H1 (cell line): ENCODE measurements around the gene RASD1. TPM values are rescaled to one million over a fixed set of nuclear protein-coding genes. Genes with fewer than 3 reads are reported as not detected.

ENCODE experiments used
- CTCF ChIA-PET: fragments of 300-600 bp; sonication (Branson Sonifier 250); formaldehyde crosslinking; loops from one replicate; lab custom pipeline; 2021; ENCODE audit not compliant: partially characterized antibody; lab: Charles Lee
- POLR2A ChIA-PET: fragments of 300-600 bp; sonication (Branson Sonifier 250); formaldehyde crosslinking; loops from one replicate; lab custom pipeline; 2021; ENCODE audit warnings: inconsistent platforms; ENCODE audit not compliant: partially characterized antibody; lab: Charles Lee
- DNase-seq, 2 experiments: peaks; one replicate each; pipeline versions ENCODE4 v3.0.0 to v3.0.0-alpha.2; 2010 to 2022; ENCODE audit warnings: low spot score in 2 of 2, low read depth in 1 of 2, mixed read lengths in 1 of 2
- FAIRE-seq: peaks from 2 replicates; lab custom pipeline; 2011; peaks lifted over from hg19 to GRCh38; lab: Jason Lieb, UNC
- H2AFZ ChIP-seq: 2 replicates; pipeline ENCODE4 v1.8.1; 2012; ENCODE audit warnings: low read length, inconsistent platforms
- H2AK5ac ChIP-seq: 2 replicates; pipeline ENCODE4 v1.6.1; 2013; ENCODE audit warnings: low read depth, low read length
- H2BK120ac ChIP-seq: replicated peaks from 2 replicates; pipeline ENCODE3; 2013; ENCODE audit warnings: low read depth, low read length, inconsistent platforms
- H2BK12ac ChIP-seq: 2 replicates; pipeline ENCODE4 v1.6.1; 2013; ENCODE audit warnings: low read depth, low read length
- H2BK15ac ChIP-seq: 2 replicates; pipeline ENCODE4 v1.6.1; 2013; ENCODE audit warnings: low read length
- H2BK20ac ChIP-seq: 2 replicates; pipeline ENCODE4 v1.6.1; 2013; ENCODE audit warnings: low read length
- H2BK5ac ChIP-seq: 2 replicates; pipeline ENCODE4 v1.6.1; 2013; ENCODE audit warnings: low read depth, low read length
- H3K14ac ChIP-seq: 2 replicates; pipeline ENCODE4 v1.6.1; 2013; ENCODE audit warnings: inconsistent platforms; ENCODE audit not compliant: insufficient read length
- H3K18ac ChIP-seq: 2 replicates; pipeline ENCODE4 v1.6.1; 2013; ENCODE audit warnings: low read length; ENCODE audit errors: extremely low read depth
- H3K23ac ChIP-seq: 2 replicates; pipeline ENCODE4 v1.6.1; 2013; ENCODE audit warnings: inconsistent platforms; ENCODE audit not compliant: insufficient read length
- H3K23me2 ChIP-seq: 2 replicates; pipeline ENCODE4 v1.6.1; 2013; ENCODE audit warnings: low read depth, low read length
- H3K27ac ChIP-seq: 2 replicates; pipeline ENCODE4 v1.6.1; 2011; ENCODE audit warnings: low read depth, low read length, inconsistent platforms
- H3K27me3 ChIP-seq, 4 experiments: replicated peaks in 1 of 4; 1 replicate in 1 of 4; 2 replicates in 3 of 4; pipeline versions ENCODE4 v1.6.1 to v1.8.1; 2011 to 2013; ENCODE audit warnings: low read length in 3 of 4, mild to moderate bottlenecking in 3 of 4, inconsistent platforms in 2 of 4, mixed read lengths in 2 of 4, moderate library complexity in 1 of 4; ENCODE audit not compliant: control insufficient read depth in 3 of 4, insufficient read depth in 3 of 4; ENCODE audit errors: extremely low read depth in 1 of 4
- H3K36me3 ChIP-seq, 4 experiments: 2 replicates each; pipeline versions ENCODE4 v1.6.1 to v1.8.1; 2011 to 2013; ENCODE audit warnings: mild to moderate bottlenecking in 4 of 4, low read length in 3 of 4, moderate library complexity in 2 of 4, control low read depth in 1 of 4, inconsistent platforms in 1 of 4; ENCODE audit not compliant: insufficient read depth in 4 of 4, control insufficient read depth in 2 of 4
- H3K4ac ChIP-seq: replicated peaks from 2 replicates; pipeline ENCODE3; 2013; ENCODE audit warnings: low read length, low read depth, mixed read lengths, inconsistent platforms; ENCODE audit not compliant: insufficient read length
- H3K4me1 ChIP-seq, 4 experiments: replicated peaks in 1 of 4; 1 replicate in 1 of 4; 2 replicates in 3 of 4; pipeline versions ENCODE4 v1.6.1 to v1.8.1; 2011 to 2013; ENCODE audit warnings: low read length in 3 of 4, inconsistent platforms in 2 of 4, mixed read lengths in 1 of 4; ENCODE audit not compliant: insufficient read depth in 4 of 4, control insufficient read depth in 3 of 4
- H3K4me2 ChIP-seq, 2 experiments: 2 replicates each; pipeline versions ENCODE4 v1.6.1 to v1.8.1; 2011 to 2013; ENCODE audit warnings: low read depth in 2 of 2, low read length in 2 of 2, control low read depth in 1 of 2, inconsistent platforms in 1 of 2, mild to moderate bottlenecking in 1 of 2; ENCODE audit not compliant: insufficient read depth in 1 of 2
- H3K4me3 ChIP-seq, 4 experiments: fragments of 200-600, 300-600 bp in 1 of 4; sonication (generic), shearing (Covaris generic), sonication (Bioruptor Twin) in 1 of 4; 2 replicates each; pipeline versions ENCODE4 v1.5.1 to v1.8.1; 2011 to 2016; ENCODE audit warnings: low read length in 4 of 4, low read depth in 3 of 4, control low read depth in 2 of 4, inconsistent platforms in 2 of 4, mild to moderate bottlenecking in 2 of 4, mixed read lengths in 1 of 4, moderate library complexity in 1 of 4; ENCODE audit not compliant: insufficient read depth in 2 of 4; ENCODE audit errors: extremely low read depth in 1 of 4
- H3K56ac ChIP-seq: replicated peaks from 2 replicates; pipeline ENCODE3; 2013; ENCODE audit warnings: low read depth, mild to moderate bottlenecking, mixed read lengths, low read length, inconsistent platforms; ENCODE audit not compliant: insufficient read length
- H3K79me1 ChIP-seq: 2 replicates; pipeline ENCODE4 v1.6.1; 2013; ENCODE audit warnings: low read depth, low read length, control low read depth
- H3K79me2 ChIP-seq, 2 experiments: 2 replicates each; pipeline versions ENCODE4 v1.6.1 to v1.8.1; 2012 to 2013; ENCODE audit warnings: low read length in 2 of 2, mild to moderate bottlenecking in 2 of 2, inconsistent platforms in 1 of 2; ENCODE audit not compliant: insufficient read depth in 2 of 2, control insufficient read depth in 1 of 2
- H3K9ac ChIP-seq, 4 experiments: replicated peaks in 1 of 4; 1 replicate in 1 of 4; 2 replicates in 3 of 4; pipeline versions ENCODE4 v1.6.1 to v1.8.1; 2011 to 2013; ENCODE audit warnings: low read depth in 3 of 4, low read length in 3 of 4, control low read depth in 2 of 4, mild to moderate bottlenecking in 2 of 4, moderate library complexity in 2 of 4, inconsistent platforms in 1 of 4; ENCODE audit errors: extremely low read depth in 1 of 4
- H3K9me3 ChIP-seq, 2 experiments: 2 replicates each; pipeline versions ENCODE4 v1.6.1 to v1.8.1; 2012 to 2013; ENCODE audit warnings: mild to moderate bottlenecking in 2 of 2, moderate library complexity in 2 of 2, control low read depth in 1 of 2, inconsistent platforms in 1 of 2, low read depth in 1 of 2, low read length in 1 of 2, mixed read lengths in 1 of 2; ENCODE audit not compliant: insufficient read depth in 2 of 2
- H4K20me1 ChIP-seq, 2 experiments: replicated peaks in 1 of 2; 2 replicates each; pipeline versions ENCODE3 to v1.8.1; 2011 to 2013; ENCODE audit warnings: inconsistent platforms in 2 of 2, low read length in 2 of 2, mild to moderate bottlenecking in 1 of 2; ENCODE audit not compliant: insufficient read depth in 2 of 2, control insufficient read depth in 1 of 2
- H4K5ac ChIP-seq: 2 replicates; pipeline ENCODE4 v1.6.1; 2013; ENCODE audit warnings: low read length, low read depth, mixed read lengths, inconsistent platforms; ENCODE audit not compliant: insufficient read length
- H4K8ac ChIP-seq: 2 replicates; pipeline ENCODE4 v1.8.0; 2013; ENCODE audit warnings: mild to moderate bottlenecking, moderate library complexity, low read length, inconsistent platforms; ENCODE audit not compliant: insufficient read depth; ENCODE audit errors: extremely low read depth
- H4K91ac ChIP-seq: replicated peaks from 2 replicates; pipeline ENCODE3; 2013; ENCODE audit warnings: low read length, mixed read lengths, inconsistent platforms; ENCODE audit not compliant: insufficient read length
- BRCA1 ChIP-seq: IDR thresholded peaks from 2 replicates; pipeline ENCODE4 v1.6.1; 2012; ENCODE audit warnings: low read depth, low read length, improper control_type of control experiment
- GABPA ChIP-seq: IDR thresholded peaks from 2 replicates; pipeline ENCODE4 v1.6.1; 2011; ENCODE audit warnings: mild to moderate bottlenecking, low read length, moderate library complexity, borderline replicate concordance; ENCODE audit not compliant: insufficient read depth
- YY1 ChIP-seq: IDR thresholded peaks from 2 replicates; pipeline ENCODE4 v1.6.1; 2011; ENCODE audit warnings: low read depth, mild to moderate bottlenecking, low read length
- WGBS, 2 experiments: shearing (Covaris generic) in 1 of 2; methylation state at CpG; one replicate each; pipeline versions ENCODE4 v1.1.6 to v1.1.7; 2013 to 2015; ENCODE audit warnings: low lambda C conversion rate in 2 of 2, mixed read lengths in 2 of 2, inconsistent platforms in 1 of 2, low coverage in 1 of 2, missing lambda C conversion rate in 1 of 2; ENCODE audit not compliant: insufficient replicate concordance in 2 of 2, insufficient coverage in 1 of 2, insufficient read length in 1 of 2; ENCODE audit errors: extremely low coverage in 1 of 2, missing lambda C conversion rate in 1 of 2; 5-methylcytosine and 5-hydroxymethylcytosine counted together
- polyA plus RNA-seq, 7 experiments: library from polyadenylated mRNA; depleted of rRNA in 3 of 7; stranded (reverse) in 5 of 7; unstranded in 2 of 7; fragments of >200 nt in 5 of 7; fragments of 200-250 nt in 2 of 7; gene quantifications; 1 replicate in 5 of 7; 2 replicates in 1 of 7; 4 replicates in 1 of 7; pipeline versions ENCODE4 v1.2.1 to v1.2.3, GENCODE V29; 2011 to 2013; ENCODE audit warnings: missing spikeins in 2 of 7, mixed read lengths in 2 of 7
- total RNA-seq: library from RNA; stranded (reverse); fragmentation: NEBNext Ultra II Directional; extraction: Animal tissue kit (Norgen Biotek cat#: 25700); gene quantifications from 2 replicates; pipeline ENCODE4 v1.2.1, GENCODE V29; 2021

Gene RASD1
- total and polyA plus RNA-seq, 2 of the 8 experiments (the other 6 are each of a cell fraction or from before 2014, with no cell fraction given): 2.3 to 2.6 TPM

DNA sequence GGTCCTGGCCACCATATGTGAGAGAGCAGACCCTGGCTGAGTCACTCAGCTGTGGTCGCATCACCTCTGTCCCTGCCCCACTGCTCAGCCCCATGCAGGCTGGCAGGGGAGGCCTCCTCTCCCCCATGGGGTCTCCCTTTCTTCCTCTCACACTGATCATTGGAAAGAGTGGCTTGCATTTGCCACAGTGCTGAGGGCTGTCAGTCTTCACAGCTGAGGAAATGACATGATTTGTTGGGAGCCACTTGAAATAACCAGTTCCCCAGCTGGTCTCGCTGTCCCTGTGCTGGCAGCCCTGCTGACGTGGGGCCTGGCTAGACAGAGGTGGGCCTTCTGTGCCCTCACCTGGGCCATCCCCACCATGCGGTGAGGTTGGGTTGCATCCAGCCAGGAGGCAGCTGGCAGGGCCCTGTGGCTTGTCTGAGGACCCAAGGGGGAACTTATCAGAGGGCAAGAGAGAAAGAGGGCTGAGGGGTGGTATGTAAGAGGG is 49.5 kb downstream of the RASD1 start:
- Histone ChIP-seq H2AFZ (no peak overlapping the region), H3K27ac (no peak overlapping the region), H4K20me1 (no peaks in the 10 kb centered on the region), H3K4ac (no peak overlapping the region), H2BK5ac (no peak overlapping the region), H3K4me3 (no peak overlapping the region), H2BK20ac (no peak overlapping the region), H3K4me2 (no peak overlapping the region), H3K9ac (no peak overlapping the region), H3K23me2 (no peaks in the 10 kb centered on the region), H3K56ac (no peak overlapping the region), H3K18ac (no peak overlapping the region), H3K79me1 (no peaks in the 10 kb centered on the region), H2BK12ac (no peak overlapping the region), H3K23ac (no peak overlapping the region), H3K14ac (no peak overlapping the region), H4K5ac (no peak overlapping the region)
- no peak for DNase-seq
- 89% methylated on average over 4 of the region's 4 CpGs; no CpG with 5 or more reads in 1 of the 2 experiments for WGBS, 2 experiments
- TF ChIP-seq GABPA (no peak), BRCA1 (no peak), YY1 (no peak)
- TF ChIP-seq, all 59 proteins: peak for 0
- Histone ChIP-seq H3K79me2 (no peaks in the 10 kb centered on the region), H2BK120ac (no peak overlapping the region), H3K9me3 (no peaks in the 10 kb centered on the region), H4K8ac (no peak overlapping the region; the same call in 1 of the 2 replicates), H3K4me1 (peaks cover 0 to 4% (median 2%) of the 10 kb centered on the region in 4 experiments; a peak in 1 of 7 replicates), H4K91ac (no peak overlapping the region), H3K36me3 (no peaks in the 10 kb centered on the region), H2AK5ac (no peak overlapping the region), H2BK15ac (no peak overlapping the region), H3K27me3 (no peaks in the 10 kb centered on the region)
- ChIA-PET CTCF (interaction anchor here (1.6 to 3.7 kb wide), 3 partner anchors 10 to 59 kb away, joined by 5 to 12 read pairs (median 5); no protein-coding TSS in a partner anchor), POLR2A (no interaction called here)
- FAIRE-seq: no peak
